NOMO-1 treated with dmso at 0.1 percent for 144 hours (cell line): ENCODE results near the gene POLR1D.

ENCODE experiments used
- DNase-seq: peaks from one replicate; lab custom pipeline; 2025; ENCODE audit not compliant: unreplicated experiment; lab: John Stamatoyannopoulos, UW

The POLR1D gene, protein sequence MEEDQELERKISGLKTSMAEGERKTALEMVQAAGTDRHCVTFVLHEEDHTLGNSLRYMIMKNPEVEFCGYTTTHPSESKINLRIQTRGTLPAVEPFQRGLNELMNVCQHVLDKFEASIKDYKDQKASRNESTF

DNA sequence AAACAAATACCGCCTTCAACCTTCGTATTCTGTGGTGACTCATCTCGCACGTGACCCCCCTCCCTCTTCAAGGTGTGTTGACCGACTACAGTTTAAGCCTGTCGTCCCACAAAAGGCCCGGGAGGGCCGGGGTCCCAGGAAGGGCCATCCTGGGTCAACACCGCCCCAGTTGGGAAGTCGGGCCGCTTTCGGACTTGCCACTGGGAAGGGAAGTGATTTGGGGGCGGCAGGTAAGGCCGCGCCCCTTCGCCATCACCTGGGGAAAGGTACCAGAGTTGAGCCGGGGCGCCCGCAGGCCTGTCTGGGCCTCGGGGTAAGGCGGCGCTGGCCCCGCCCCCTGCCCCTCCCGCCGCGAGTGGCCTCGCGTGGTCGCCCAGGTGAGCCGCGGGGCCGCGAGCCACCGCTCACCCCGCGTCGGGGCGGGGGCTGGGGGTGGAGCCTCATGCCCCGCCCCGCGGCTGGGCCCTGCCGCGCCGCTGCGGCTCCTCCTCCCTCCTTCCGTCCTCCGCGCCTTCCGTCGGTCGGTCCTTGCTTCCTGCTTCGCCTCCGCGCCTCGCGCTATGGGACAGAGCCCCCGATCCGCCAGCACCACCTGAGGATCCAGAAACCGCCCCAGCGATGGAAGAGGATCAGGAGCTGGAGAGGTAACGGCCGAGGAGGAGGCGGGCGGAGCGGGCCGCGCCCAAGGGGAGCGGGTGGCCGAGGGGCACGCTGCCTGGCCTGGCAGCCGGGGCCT lies at the start of gene POLR1D:
TSS of gene POLR1D (plus strand) at position 527 of the 736 bp plus-strand sequence. CDS start at position 619, 92 bp downstream.
- DNase-seq = peak; percentile 87

DNA sequence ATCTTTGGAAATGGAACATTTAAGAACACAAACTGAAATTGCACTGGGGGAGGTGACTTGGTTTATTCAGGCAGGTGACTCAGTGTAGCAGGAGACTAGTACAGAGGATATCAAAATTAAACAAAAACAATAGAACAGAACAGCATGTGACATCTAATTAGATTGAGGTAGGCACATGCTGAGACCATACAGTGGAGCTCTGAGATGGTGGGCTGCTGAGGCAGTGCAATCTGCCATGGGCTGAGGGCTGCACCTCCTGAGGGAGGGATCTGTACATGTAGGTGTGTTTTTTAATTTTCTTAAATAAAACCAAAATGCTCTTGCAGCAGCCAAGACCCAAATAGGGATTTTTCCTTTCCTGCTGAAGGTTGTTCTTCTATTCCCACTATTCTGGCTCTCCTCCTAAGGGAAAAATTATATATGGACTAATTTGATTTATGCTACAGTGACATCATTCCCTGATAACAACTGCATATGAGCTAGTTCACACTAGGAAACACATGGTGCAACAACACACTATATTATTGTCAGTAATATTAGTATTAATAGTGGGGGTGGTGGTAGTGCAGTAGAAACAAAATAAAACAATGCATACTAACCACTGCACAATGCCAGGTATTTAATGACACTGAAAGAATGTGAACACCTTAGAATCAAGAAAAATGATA lies 49.3 kb upstream of the POLR1D start:
- no peak for DNase-seq

DNA sequence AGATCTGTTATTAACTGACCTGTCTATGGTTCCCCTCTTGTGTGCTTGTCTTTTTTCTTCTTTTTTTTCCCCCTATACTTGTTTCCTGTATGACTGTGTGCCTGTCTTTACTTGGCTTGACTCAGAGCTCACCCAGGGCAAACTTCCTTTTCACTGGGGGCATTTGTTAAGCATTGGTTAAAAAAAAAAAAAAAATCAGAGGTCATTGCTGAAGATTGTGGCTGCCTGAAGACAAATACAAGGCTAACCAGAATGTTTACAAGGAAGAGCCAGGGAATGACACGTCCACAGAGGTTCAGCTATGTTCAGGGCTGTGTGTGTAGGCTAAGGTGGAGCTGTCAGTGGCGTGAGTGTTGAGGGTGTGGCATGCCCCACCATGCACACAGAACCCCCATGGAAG lies 48.4 kb upstream of the POLR1D start:
- DNase-seq = no peak

DNA sequence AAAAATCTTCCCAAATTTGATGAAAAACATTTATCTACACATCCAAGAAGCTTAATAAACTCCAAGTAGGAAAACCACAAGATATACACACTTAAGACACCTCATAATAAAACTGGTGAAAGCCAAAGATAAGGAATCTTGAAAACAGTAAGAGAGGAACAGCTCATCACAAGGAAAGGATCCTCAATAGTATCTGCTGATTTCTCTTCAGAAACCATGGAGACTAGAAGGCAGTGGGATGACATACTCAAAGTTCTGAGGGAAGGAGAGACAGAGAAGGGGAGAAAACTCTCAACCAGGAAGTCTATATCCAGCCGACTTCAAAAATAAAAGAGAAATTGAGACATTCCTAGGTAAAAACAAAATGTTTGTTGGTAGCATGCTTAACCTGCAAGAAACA lies 47.0 kb upstream of the POLR1D start:
- no peak for DNase-seq

DNA sequence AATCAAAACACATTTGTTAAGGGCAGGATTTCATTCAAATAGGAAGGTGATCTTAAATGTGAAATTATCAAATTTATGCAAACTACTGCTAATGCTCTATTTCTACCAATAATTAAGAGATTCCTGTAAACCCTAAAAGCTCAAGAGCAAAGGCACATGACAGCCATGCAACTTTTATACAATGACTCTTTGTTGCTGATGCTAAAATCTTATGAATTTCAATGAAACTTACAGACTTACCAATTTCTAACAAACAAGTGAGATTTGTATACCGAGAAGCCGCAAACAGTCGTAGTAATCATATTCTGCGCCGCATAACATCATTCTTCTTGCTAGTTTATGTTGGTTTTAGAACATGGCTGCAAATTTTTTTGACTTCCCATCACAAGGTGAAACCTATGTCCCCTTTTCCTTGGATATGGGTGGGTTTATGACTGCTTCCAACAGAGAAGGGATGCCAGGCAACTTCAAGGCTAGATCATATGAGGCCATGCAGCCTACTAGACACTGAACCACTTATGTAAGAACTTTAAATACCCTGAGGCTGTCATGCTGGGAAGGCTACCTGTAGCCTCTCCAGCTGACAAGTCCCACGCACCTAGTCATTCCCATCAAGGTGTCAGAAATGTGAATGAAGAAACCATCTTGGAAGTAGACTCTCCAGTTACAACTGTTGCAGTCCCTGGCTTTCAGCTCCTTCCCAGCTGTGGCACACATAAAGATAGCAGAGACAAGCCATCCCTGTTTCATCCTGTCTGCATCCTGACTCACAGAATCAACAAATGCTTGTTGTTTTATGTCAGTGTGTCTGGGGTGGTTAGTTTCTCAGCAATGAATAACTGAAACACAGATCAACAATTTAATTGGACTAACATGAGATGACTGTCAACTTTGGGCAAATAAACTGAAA lies 43.3 kb upstream of the POLR1D start:
- no peak for DNase-seq

DNA sequence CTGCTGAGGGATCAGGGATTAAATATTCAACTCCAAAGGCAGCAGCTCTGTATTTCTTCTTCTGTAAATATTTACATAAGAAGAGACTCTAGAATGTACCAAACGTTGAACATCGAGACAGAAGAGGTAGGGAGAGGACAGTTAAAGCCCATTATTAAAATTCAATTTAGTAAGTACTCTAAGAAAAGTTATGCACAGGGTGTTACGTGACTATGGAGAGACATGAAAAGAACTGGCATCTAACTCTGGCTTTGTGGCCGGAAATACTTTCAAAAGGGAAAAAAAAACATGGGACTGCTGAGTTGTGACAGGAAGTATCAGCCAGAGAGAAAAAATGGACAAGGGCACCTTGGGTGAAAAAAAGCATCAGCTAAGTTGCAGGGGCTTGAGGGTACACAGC lies 38.0 kb upstream of the POLR1D start:
- DNase-seq = no peak

DNA sequence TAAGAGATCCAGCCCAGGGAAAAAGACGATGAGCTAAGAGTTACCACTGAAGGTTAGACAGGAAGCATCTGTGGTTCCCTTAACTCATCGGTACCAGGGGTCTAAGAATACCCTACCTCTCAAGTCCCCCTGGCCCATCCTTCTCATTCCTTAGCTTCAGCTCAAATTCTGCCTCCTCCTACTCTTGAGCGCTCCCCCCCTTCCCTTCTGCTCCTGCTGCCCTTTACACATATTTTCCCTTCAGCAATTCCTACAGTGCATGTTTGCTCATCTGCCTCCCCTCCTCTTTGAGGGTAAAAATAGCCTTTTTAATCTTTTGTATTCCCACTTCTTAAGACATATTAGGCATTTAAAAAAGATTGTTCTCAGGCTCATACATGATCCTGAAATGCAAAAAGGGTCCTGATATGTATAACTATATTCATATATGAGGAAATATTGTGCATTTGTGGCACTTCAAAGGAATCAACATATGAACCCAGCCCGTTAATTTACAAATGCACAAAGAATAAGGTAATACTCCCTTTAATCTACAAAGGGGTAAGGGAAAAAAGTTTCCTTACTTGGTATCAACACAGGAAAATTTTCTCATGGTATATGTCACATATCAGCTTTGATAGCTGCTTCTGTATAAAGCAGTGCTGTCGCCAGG lies 34.5 kb upstream of the POLR1D start:
- DNase-seq = no peak

DNA sequence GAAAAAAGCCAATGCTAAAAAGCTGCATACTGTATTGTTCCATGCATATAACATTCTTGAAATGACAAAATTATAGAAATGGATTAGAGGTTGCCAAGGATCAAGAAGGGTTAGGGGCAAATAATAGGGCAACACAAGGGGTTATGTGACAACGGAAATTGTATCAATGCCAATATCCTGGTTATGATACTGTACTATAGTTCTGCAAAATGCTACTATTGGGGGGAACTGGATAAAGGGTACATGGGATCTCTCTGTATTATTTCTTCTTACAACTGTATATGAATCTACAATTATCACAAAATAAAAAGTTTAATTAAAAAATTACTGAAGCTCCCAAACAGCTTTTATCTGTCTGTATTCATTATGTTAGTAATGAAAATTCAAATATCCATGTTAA lies 33.3 kb upstream of the POLR1D start:
- DNase-seq = no peak

DNA sequence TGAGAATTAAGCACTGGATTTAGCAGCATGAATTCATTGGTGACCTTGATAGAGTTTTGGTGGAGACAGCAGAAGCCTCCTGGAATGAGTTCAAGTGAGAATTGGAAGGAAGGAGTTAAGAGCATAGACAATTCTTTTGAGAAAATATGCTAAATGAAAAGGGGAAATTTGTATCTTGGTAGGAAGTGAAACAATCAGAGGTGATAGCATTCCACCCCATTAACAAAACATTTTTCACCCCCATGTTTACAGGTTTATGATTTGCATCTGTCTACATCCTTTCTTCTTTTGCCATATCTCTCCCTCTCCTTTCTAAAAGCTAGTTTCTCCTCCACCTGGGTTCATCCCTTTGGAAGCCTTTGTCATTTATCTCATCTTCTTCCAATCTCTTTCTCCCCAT lies 28.8 kb upstream of the POLR1D start:
- no peak for DNase-seq

DNA sequence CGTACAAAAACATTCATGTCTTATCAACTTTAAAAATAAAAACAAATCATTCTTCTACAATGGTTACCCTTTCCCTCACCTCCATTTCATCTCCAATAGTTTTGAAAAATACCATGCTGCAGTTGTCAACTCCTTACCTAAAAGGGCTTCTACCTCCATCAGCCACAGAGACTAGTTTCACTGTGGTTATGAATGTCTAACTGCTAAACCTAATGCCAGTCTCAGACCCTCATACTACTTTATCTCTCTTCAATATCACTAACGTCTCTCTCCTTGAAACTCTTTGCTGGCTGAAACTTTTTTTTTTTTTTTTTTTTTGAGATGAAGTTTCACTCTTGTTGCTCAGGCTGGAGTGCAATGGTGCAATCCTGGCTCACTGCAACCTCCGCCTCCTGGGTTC lies 28.4 kb upstream of the POLR1D start:
- no peak for DNase-seq

DNA sequence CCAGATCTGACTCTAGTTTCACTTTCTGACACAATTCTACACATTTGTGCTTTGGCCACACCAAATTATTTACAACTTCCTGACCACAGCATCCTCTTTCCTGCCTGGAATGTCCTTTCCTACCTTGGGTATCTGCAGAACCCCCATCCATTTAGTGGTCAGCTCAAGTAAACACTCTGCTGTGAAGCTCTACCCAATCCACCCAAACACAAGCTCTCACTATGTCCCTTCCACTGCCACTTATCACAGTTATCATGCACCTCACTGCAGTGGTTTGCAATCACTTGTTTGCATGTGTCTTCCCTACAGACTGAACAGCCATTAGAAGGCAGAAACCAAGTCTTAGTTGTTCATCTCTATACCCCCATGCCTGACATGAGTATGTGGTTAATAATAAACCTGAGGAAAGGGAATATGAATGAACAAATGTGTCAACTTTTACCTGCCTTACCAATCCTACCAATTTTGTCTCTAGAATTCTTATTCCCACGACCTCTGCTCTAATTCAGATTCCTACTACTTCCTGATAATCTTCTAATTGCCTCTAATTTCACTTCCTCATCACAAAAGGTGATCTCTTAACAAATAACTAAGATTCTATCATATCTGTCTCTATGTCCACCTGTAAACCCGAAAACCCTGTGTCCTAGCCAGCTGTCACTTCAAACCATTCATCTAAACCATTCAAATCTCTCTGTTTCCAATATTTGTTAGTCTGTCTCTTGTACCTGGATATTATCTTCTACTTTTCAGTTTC lies 26.5 kb upstream of the POLR1D start:
- no peak for DNase-seq

DNA sequence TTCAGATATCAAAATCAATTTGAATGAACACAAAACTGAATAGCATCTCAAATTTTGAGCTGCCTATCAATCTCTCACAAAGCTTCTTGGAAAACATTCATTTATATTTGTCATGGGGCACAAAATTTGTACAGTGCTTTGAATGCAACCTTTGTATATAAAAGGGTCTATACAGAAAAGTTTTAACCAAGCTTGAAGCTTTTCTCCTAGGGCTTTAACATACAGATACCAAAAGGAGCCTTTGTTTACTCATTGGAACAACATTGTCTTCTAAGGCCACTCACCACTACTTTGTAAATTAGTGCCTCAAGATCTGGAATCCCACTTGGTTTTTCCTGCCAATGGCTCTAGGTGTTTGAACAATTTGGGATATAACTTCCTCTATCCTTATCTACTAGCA lies 22.6 kb upstream of the POLR1D start:
- no peak for DNase-seq

DNA sequence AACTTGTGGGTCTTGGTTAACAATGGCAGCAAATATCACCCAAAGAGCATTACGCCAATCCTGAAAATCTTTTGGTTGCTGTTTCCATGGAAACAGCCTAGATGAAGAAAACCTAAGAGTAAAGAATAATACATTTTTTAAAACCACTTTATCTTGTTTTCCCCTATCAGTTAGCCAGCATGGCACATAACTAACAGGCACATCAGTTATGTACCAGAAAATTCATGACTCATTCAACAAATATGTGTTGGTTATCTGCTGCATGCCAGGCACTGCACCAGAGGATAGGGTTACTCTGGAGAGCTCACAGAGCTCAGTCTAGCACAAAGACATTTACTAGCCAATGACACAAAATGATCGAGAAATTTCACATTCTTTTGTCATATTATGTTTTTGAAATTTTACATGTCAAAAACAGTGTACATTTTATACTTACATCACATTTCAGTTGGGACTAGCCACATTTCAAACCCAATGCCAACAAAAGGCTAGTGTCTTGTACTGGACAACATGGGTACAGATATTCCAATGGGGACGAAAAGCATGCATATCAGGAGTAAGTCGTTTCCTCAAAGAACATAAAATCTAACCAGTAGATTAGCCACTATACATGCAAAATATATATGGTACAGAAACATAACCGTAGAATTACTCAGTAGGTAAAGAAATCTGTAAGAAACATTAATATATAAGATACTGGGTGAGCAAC lies 21.7 kb upstream of the POLR1D start:
- no peak for DNase-seq

DNA sequence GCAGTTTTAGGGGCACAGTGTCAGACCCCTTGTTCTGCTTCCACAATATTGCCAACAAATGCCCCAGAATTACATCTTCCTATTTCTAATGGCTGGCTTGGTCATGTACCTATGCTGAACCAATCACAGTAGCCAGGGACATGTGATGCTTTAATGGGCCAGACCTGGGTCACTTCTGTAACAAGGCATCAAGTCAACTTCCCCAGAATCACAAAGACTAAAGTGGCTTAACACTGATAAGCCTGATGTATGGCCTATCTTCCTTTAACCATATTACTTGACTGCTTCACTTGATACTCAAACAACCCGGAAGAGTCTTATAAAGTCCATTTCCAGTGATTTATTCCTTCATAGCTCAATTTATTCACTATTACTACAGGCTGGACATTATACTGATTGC lies 21.0 kb upstream of the POLR1D start:
- no peak for DNase-seq

DNA sequence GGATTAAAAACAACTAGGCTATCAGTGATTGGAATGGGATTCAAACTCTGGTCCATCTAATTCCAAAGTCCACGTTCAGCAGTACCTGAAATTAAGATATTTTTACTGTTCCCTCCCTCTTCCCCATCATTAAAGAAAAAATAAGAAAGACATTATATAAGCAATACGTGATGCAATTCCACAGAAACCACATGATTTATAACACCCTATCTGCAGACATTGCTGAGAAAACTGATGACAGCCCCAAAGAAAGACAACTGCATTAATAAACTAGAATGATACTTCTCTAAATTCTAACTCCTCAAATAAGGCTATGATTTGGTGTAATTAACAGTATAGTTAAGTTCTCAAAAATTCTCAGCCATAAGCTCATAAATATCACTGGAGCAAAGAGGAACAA lies 20.5 kb upstream of the POLR1D start:
- DNase-seq = no peak

DNA sequence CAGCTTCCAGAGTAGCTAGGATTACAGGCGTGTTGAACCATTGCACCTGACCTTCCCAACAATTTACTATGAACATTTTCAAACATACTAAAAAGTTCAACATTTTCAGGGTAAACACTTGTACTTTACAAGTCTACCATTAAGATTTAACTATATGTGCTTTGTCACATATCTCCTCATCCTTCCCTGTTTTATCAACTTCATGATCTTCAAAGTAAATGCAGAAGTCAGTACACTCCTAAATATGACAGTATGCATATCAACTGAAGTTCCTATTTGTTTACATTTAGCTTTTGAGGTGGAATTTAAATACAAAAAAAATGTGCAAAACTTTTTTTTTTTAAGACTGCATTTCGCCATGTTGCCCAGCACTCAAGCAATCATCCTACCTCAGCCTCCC lies 19.9 kb upstream of the POLR1D start:
- DNase-seq = no peak

DNA sequence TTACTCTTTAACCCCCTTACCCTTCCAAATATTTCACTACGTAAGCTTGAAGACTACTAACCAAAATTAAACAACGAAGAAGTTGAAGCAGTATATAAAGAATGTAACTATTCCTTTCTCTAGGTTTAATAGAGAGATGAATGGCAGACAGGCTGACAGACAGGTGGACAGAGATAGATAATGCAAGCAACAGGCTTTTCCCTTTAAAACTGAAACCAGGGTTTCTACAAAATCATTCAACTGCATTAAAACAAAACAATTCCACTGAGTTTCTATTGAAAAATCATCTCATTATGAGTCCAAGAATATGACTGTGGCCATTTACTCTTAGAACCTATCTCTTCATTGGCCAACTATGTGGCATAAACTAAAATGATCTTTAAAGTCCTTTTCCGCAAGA lies 16.6 kb upstream of the POLR1D start:
- no peak for DNase-seq

DNA sequence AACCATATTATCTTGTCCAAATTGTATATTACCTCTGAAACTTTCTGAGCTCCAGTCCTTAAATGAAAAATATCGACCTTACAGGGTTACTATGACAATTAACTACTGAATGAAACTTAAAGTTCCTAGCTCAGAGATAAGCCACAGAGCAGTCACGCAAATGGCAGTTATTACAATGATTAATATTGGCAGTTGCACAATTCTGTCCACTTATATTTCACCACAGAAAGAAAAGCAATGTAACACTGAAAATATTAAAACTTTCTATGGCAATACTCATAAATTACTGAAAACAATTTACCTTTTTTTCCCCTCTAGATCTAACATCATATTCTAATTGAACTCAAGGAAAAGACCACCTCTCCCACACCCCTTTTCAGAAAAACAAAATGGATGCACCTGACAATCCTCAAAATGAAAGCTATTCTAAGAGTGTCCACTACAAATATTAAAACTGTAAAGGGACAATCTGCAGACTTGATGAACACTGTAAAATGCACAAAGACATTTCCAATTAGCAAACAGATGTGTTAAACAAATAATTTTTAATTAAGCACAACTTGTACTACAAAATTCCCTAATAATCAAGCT lies 16.0 kb upstream of the POLR1D start:
- peak; percentile 10 for DNase-seq

DNA sequence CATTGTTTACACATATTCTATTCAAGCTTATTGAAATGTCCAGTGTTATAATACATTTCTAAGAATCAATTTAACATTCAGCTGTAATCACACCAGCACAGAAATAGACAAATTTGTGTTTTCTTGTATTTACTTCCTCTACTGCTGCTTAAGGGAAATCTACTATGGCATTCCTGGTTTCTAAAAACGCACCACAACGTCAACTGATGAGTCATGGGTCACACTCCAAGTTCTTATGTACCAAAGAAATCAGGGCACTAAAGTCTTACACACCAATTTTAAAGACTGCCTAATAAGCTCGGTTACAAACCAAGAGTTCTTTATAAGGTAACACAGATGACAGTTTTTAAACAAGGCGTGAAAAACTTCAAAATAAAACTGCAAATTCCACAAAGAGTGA lies 14.6 kb upstream of the POLR1D start:
- no peak for DNase-seq
